SU-DHL-6 (cell line): ENCODE results near the gene SMARCC2.

Experiments
- H2AFZ ChIP-seq: fragments of 200-600 bp; sonication (generic); 2 replicates; pipeline ENCODE4 v1.6.1; 2014; ENCODE audit warnings: low read depth, mild to moderate bottlenecking, moderate library complexity, mixed read lengths, antibody characterized with exemption, low read length; ENCODE audit not compliant: severe bottlenecking
- H3F3A ChIP-seq: fragments of 200-600 bp; shearing (Covaris generic); 2 replicates; pipeline ENCODE4 v1.6.0; 2016; ENCODE audit warnings: antibody characterized with exemption, mild to moderate bottlenecking; ENCODE audit not compliant: insufficient read depth
- H3K27ac ChIP-seq: fragments of 200-600 bp; sonication (generic); 2 replicates; pipeline ENCODE4 v1.5.1; 2016; ENCODE audit warnings: low read depth, mild to moderate bottlenecking, low read length, moderate library complexity, mixed read lengths
- H3K27me3 ChIP-seq: fragments of 200-600 bp; sonication (generic), shearing (Covaris generic); 2 replicates; pipeline ENCODE4 v1.6.0; 2014; ENCODE audit warnings: mild to moderate bottlenecking, low read length
- H3K36me3 ChIP-seq: fragments of 200-600 bp; sonication (generic); 2 replicates; pipeline ENCODE4 v1.6.1; 2014; ENCODE audit warnings: mild to moderate bottlenecking, low read length, mixed read lengths
- H3K4me2 ChIP-seq: fragments of 300-600, 200-600 bp; shearing (Covaris generic), sonication (generic); 2 replicates; pipeline ENCODE4 v1.6.0; 2014; ENCODE audit warnings: low read length, low read depth, mild to moderate bottlenecking; ENCODE audit not compliant: poor library complexity, severe bottlenecking
- H3K4me3 ChIP-seq: fragments of 200-600 bp; sonication (generic); 2 replicates; pipeline ENCODE4 v1.5.1; 2014; ENCODE audit warnings: antibody characterized with exemption, low read length, mild to moderate bottlenecking, mixed read lengths; ENCODE audit not compliant: insufficient read depth, poor library complexity, severe bottlenecking
- H3K79me2 ChIP-seq: fragments of 200-600 bp; sonication (generic); 2 replicates; pipeline ENCODE4 v1.6.1; 2014; ENCODE audit warnings: mild to moderate bottlenecking, low read length, moderate library complexity; ENCODE audit not compliant: insufficient read depth
- H3K9ac ChIP-seq: fragments of 200-600 bp; sonication (generic); 2 replicates; pipeline ENCODE4 v1.7.0; 2014; ENCODE audit warnings: mild to moderate bottlenecking, low read length
- H3K9me2 ChIP-seq: fragments of 200-600 bp; sonication (generic); replicated peaks from 2 replicates; pipeline ENCODE4 v1.6.1; 2014; ENCODE audit warnings: low read length; ENCODE audit not compliant: insufficient read depth
- H3K9me3 ChIP-seq: fragments of 200-600 bp; sonication (generic); 2 replicates; pipeline ENCODE4 v1.6.1; 2014; ENCODE audit warnings: low read length, mixed read lengths; ENCODE audit not compliant: insufficient read depth
- H4K20me1 ChIP-seq: fragments of 200-600 bp; sonication (generic); 2 replicates; pipeline ENCODE4 v1.6.1; 2014; ENCODE audit warnings: low read depth, mild to moderate bottlenecking, antibody characterized with exemption, low read length, moderate library complexity, mixed read lengths
- EZH2phosphoT487 ChIP-seq: fragments of 200-600 bp; sonication (generic), shearing (Covaris generic); conservative IDR thresholded peaks from 2 replicates; pipeline ENCODE4 v1.6.1; 2018; ENCODE audit warnings: mild to moderate bottlenecking, antibody characterized with exemption, low read length, moderate library complexity, mixed read lengths
- TF ChIP-seq, protein P1 (sequence below): fragments of 200-600 bp; sonication (generic); IDR thresholded peaks from one replicate; pipeline ENCODE4 v1.5.1; 2017; ENCODE audit warnings: antibody characterized with exemption, mild to moderate bottlenecking, low read length, moderate library complexity; ENCODE audit not compliant: insufficient read depth, poor library complexity, severe bottlenecking

Gene SMARCC2

DNA sequence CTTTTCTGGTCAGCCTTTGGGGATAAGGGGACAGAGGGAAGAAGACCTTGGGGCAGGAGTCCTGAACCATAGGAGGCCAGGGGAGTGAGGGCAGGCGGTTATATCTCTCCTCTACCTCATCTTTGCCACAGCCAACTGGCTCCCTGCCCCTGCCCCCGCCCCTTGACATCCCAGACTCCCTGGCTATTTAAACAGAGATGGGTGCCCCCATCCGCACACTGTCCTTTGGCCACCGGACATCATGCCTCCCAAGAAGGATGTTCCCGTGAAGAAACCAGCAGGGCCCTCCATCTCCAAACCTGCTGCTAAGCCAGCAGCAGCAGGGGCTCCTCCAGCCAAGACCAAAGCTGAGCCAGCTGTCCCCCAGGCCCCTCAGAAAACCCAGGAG lies 35.6 kb downstream of the SMARCC2 start:
- Histone ChIP-seq H3K27me3 (no peaks in the 10 kb centered on the region), H3K4me3 (no peak overlapping the region), H3K9ac (peak overlapping the region; percentile 77), H3K9me2 (no peaks in the 10 kb centered on the region), H2AFZ (no peak overlapping the region), H3F3A (peaks cover 18% of the 10 kb centered on the region), H3K79me2 (peaks cover 12% of the 10 kb centered on the region), H3K9me3 (no peaks in the 10 kb centered on the region), H4K20me1 (no peaks in the 10 kb centered on the region), H3K27ac (no peak overlapping the region), H3K4me2 (peak overlapping the region; percentile 80), H3K36me3 (no peaks in the 10 kb centered on the region)
- no peak for TF ChIP-seq EZH2phosphoT487
- TF ChIP-seq, protein P1, sequence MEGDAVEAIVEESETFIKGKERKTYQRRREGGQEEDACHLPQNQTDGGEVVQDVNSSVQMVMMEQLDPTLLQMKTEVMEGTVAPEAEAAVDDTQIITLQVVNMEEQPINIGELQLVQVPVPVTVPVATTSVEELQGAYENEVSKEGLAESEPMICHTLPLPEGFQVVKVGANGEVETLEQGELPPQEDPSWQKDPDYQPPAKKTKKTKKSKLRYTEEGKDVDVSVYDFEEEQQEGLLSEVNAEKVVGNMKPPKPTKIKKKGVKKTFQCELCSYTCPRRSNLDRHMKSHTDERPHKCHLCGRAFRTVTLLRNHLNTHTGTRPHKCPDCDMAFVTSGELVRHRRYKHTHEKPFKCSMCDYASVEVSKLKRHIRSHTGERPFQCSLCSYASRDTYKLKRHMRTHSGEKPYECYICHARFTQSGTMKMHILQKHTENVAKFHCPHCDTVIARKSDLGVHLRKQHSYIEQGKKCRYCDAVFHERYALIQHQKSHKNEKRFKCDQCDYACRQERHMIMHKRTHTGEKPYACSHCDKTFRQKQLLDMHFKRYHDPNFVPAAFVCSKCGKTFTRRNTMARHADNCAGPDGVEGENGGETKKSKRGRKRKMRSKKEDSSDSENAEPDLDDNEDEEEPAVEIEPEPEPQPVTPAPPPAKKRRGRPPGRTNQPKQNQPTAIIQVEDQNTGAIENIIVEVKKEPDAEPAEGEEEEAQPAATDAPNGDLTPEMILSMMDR, result no peak

DNA sequence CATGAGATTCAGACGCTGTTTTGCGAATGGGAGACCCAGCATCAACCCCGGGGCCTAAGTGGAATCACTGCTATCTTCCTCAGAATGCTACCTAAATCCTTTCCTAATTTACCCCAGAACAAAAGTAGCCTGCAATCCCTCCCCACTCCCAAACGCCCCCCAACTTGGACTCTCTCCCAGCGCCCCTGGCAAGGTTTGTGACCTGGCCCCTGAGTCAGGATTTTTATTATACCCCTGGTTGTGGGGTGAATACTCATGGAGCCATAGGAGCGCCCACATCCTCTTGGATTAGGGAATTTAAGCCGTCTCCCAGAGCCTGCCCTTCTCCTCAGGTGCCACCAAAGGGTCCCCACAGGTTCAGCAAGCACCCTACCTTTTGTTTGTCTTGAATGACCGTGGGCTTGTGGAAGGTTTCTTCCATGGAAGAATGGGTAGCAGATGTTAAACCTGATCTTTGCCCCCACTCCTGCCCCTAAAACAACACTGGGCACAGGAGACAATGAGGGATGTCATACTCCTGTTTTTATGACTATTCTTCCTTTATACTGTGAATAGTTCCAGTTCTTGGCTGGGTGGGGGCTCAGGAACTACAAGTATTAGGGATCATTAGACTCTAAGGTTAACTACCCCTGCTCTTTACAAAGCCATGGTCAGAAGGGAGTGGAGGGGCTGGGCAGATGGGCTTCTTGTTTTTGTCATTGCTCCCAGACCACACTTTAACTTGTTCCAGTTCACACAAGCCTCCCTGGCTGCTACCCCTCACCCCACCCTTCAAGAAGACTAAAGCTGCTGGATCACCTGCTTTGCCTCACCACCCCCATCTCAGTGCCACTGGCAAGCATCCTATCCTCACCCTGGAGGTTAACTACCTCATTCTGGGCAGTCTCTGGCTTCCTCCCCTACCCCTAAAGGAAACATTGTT lies 36.3 kb downstream of the SMARCC2 start:
- peak overlapping the region; percentile 80 for H3K4me2 ChIP-seq
- peaks cover 14% of the 10 kb centered on the region; the same call in 1 of the 2 replicates for H3F3A ChIP-seq
- H3K27ac ChIP-seq, result peak overlapping the region; percentile 15; the same call in 1 of the 2 replicates
- peaks cover 6% of the 10 kb centered on the region; the same call in 1 of the 2 replicates for H3K79me2 ChIP-seq
- H3K36me3 ChIP-seq, result no peaks in the 10 kb centered on the region
- H4K20me1 ChIP-seq, result no peaks in the 10 kb centered on the region
- no peaks in the 10 kb centered on the region for H3K9me3 ChIP-seq
- H3K9me2 ChIP-seq, result no peaks in the 10 kb centered on the region
- H3K9ac ChIP-seq, result peak overlapping the region; percentile 77
- no peaks in the 10 kb centered on the region for H3K27me3 ChIP-seq
- peak overlapping the region; percentile 74 for H3K4me3 ChIP-seq
- peak overlapping the region; percentile 36 for H2AFZ ChIP-seq
- no peak for TF ChIP-seq EZH2phosphoT487
- TF ChIP-seq, protein P1, result no peak

GRCh38 chr12:56152132-56152755 lies 37.0 kb downstream of the SMARCC2 start, which contains the start of gene MYL6B:
MYL6B (plus strand) TSS chr12:56152587; CDS start chr12:56153919, 1,332 bp downstream.
- Histone ChIP-seq H3K27me3 (no peaks in the 10 kb centered on the region), H2AFZ (peak within 1 kb of the TSS; percentile 36), H3K9me3 (no peaks in the 10 kb centered on the region), H3K27ac (peak within 1 kb of the TSS; percentile 85), H4K20me1 (no peaks in the 10 kb centered on the region), H3K9ac (peak within 1 kb of the TSS; percentile 77), H3K4me2 (peak within 1 kb of the TSS; percentile 80), H3K4me3 (peak within 1 kb of the TSS; percentile 74), H3F3A (peaks cover 14% of the 10 kb centered on the region; the same call in 1 of the 2 replicates), H3K9me2 (no peaks in the 10 kb centered on the region), H3K36me3 (no peaks in the 10 kb centered on the region), H3K79me2 (peaks cover 6% of the 10 kb centered on the region; the same call in 1 of the 2 replicates)
- TF ChIP-seq, protein P1, result no peak
- TF ChIP-seq EZH2phosphoT487, result no peak
